HG02973 (cell line): Measurements from ENCODE around the gene PRPF8.

ENCODE experiments used
- ATAC-seq: cut with Tn5 transposase; IDR thresholded peaks from one replicate; pipeline ENCODE4 v1.9.1; 2021; ENCODE audit warnings: moderate library complexity; ENCODE audit not compliant: unreplicated experiment

The PRPF8 gene

GRCh38 chr17:1627982-1628855, 56.4 kb downstream of the PRPF8 start, which contains the start of gene SLC43A2:
Gene SLC43A2, minus strand, starts transcription at chr17:1628834. Its CDS starts 960 bp downstream, at chr17:1627874.
- ATAC-seq: peak; percentile 50

- no peak for ATAC-seq
Observed at GRCh38 chr17:1627182-1627981, 57.3 kb downstream of the PRPF8 start.

- no peak for ATAC-seq
Observed at GRCh38 chr17:1626333-1626732, 58.3 kb downstream of the PRPF8 start.

- ATAC-seq: no peak
Observed at GRCh38 chr17:1625581-1625980, 59.1 kb downstream of the PRPF8 start.

GRCh38 chr17:1625053-1625452, 59.6 kb downstream of the PRPF8 start:
- no peak for ATAC-seq

- ATAC-seq: no peak
Observed at GRCh38 chr17:1624650-1625049, 60.0 kb downstream of the PRPF8 start.

- ATAC-seq: no peak
Observed at GRCh38 chr17:1623057-1623630, 61.5 kb downstream of the PRPF8 start.

- no peak for ATAC-seq
Observed at GRCh38 chr17:1621273-1621954, 63.3 kb downstream of the PRPF8 start.

- ATAC-seq: no peak
Observed at GRCh38 chr17:1620486-1620885, 64.2 kb downstream of the PRPF8 start.

GRCh38 chr17:1617620-1618174, 67.0 kb downstream of the PRPF8 start:
- no peak for ATAC-seq

GRCh38 chr17:1616101-1616500, 68.6 kb downstream of the PRPF8 start:
- ATAC-seq: no peak

GRCh38 chr17:1612400-1612799, 72.3 kb downstream of the PRPF8 start:
- no peak for ATAC-seq

- ATAC-seq: no peak
Observed at GRCh38 chr17:1611715-1612114, 73.0 kb downstream of the PRPF8 start.

- no peak for ATAC-seq
Observed at GRCh38 chr17:1608676-1609075, 76.0 kb downstream of the PRPF8 start.

GRCh38 chr17:1607971-1608320, 76.7 kb downstream of the PRPF8 start:
- ATAC-seq: no peak

- ATAC-seq: no peak
Observed at GRCh38 chr17:1606352-1606985, 78.2 kb downstream of the PRPF8 start.

- no peak for ATAC-seq
Observed at GRCh38 chr17:1605681-1606351, 78.9 kb downstream of the PRPF8 start.

GRCh38 chr17:1604831-1605528, 79.7 kb downstream of the PRPF8 start:
- no peak for ATAC-seq

GRCh38 chr17:1601571-1601970, 83.1 kb downstream of the PRPF8 start:
- ATAC-seq: no peak
